Activated CD8-positive, alpha-beta memory T cell treated with anti-CD3 and anti-CD28 coated beads for 36 hours (primary cell): ENCODE measurements around the gene CST3. TPM values are rescaled to one million over a fixed set of nuclear protein-coding genes. Genes with fewer than 3 reads are reported as not detected.
"Not testable (repeated sequence)": the region's sequence is repeated elsewhere in the genome, so short reads cannot be mapped to it uniquely, and the experiment has no call there.

Experiments
- CTCF ChIA-PET: fragments of 350-600 bp; sonication (Branson Sonifier 250); formaldehyde crosslinking; loops from one replicate; lab custom pipeline; 2021; ENCODE audit warnings: antibody characterized with exemption; lab: Charles Lee
- POLR2A ChIA-PET: fragments of 350-600 bp; sonication (Branson Sonifier 250); formaldehyde crosslinking; loops from one replicate; lab custom pipeline; 2021; ENCODE audit warnings: antibody characterized with exemption; lab: Charles Lee
- total RNA-seq, 2 experiments: library from RNA; stranded (reverse); gene quantifications; one replicate each; pipeline ENCODE4 v1.2.3, GENCODE V29; 2021

The CST3 gene
- total RNA-seq, 2 experiments from 2014 or later = 0.86 to 0.99 TPM

- ChIA-PET CTCF (no interaction called here), POLR2A (no interaction called here)
These were observed 6.4 kb downstream of the CST3 start for GRCh38 chr20:23631226-23631822.

GRCh38 chr20:23630392-23630849, 7.3 kb downstream of the CST3 start:
- CTCF ChIA-PET = no interaction called here

GRCh38 chr20:23629542-23630391, 8.0 kb downstream of the CST3 start:
- ChIA-PET CTCF (no interaction called here), POLR2A (no interaction called here)

More at GRCh38 chr20:23630392-23630849, 7.3 kb downstream of the CST3 start:
- POLR2A ChIA-PET = no interaction called here

- POLR2A ChIA-PET = no interaction called here
- CTCF ChIA-PET = no interaction called here
These were observed 8.7 kb downstream of the CST3 start for GRCh38 chr20:23629017-23629541.

GRCh38 chr20:23628402-23629016, 9.2 kb downstream of the CST3 start:
- CTCF ChIA-PET = no interaction called here
- POLR2A ChIA-PET = no interaction called here

- ChIA-PET CTCF (no interaction called here), POLR2A (no interaction called here)
These were observed 10.3 kb downstream of the CST3 start for GRCh38 chr20:23627501-23627900.

- CTCF ChIA-PET = no interaction called here
- POLR2A ChIA-PET = no interaction called here
These were observed 11.6 kb downstream of the CST3 start for GRCh38 chr20:23626040-23626620.

- ChIA-PET CTCF (no interaction called here), POLR2A (no interaction called here)
These were observed 12.4 kb downstream of the CST3 start for GRCh38 chr20:23625236-23625964.

GRCh38 chr20:23624324-23624691, 13.4 kb downstream of the CST3 start:
- ChIA-PET CTCF (no interaction called here), POLR2A (no interaction called here)

GRCh38 chr20:23623666-23624323, 14.0 kb downstream of the CST3 start:
- ChIA-PET CTCF (no interaction called here), POLR2A (no interaction called here)

GRCh38 chr20:23622839-23623343, 14.9 kb downstream of the CST3 start:
- ChIA-PET POLR2A (no interaction called here), CTCF (no interaction called here)

GRCh38 chr20:23622401-23622800, 15.4 kb downstream of the CST3 start:
- POLR2A ChIA-PET, CTCF ChIA-PET: not testable (repeated sequence)

- CTCF ChIA-PET, POLR2A ChIA-PET: not testable (repeated sequence)
These were observed 16.9 kb downstream of the CST3 start for GRCh38 chr20:23620670-23621386.

GRCh38 chr20:23614163-23614562, 23.6 kb downstream of the CST3 start:
- ChIA-PET POLR2A (interaction anchor here (0.5 kb wide), 1 partner anchor 589 kb away, joined by 3 read pairs; no protein-coding TSS in a partner anchor), CTCF (no interaction called here)

GRCh38 chr20:23613676-23614075, 24.1 kb downstream of the CST3 start:
- POLR2A ChIA-PET = no interaction called here
- CTCF ChIA-PET = no interaction called here

GRCh38 chr20:23612396-23612795, 25.4 kb downstream of the CST3 start:
- ChIA-PET CTCF (no interaction called here), POLR2A (no interaction called here)

GRCh38 chr20:23609486-23610109, 28.2 kb downstream of the CST3 start:
- CTCF ChIA-PET = no interaction called here

More at GRCh38 chr20:23609486-23610109, 28.2 kb downstream of the CST3 start:
- POLR2A ChIA-PET = no interaction called here
